ENCODE results near the gene AMH. TPM values are rescaled to one million over a fixed set of nuclear protein-coding genes. Genes with fewer than 3 reads are reported as not detected.

AMH gene
- polyA plus RNA-seq, 3 donors, result 0.12 TPM; not detected in 2

GRCh38 chr19:2210206-2210605, 38.9 kb upstream of the AMH start:
- Mint-ChIP-seq H3K4me1 (no peaks in the 10 kb centered on the region), H3K27me3 (ENCODE audit: low read depth in 3 of 3) (peaks cover 0 to 2% (median 0%) of the 10 kb centered on the region in 3 donors), H3K9me3 (no peaks in the 10 kb centered on the region), H3K36me3 (peaks cover 57 to 93% of the 10 kb centered on the region in 2 donors), H3K27ac (no peak overlapping the region), H3K4me3 (no peak overlapping the region)
- H2AFZ ChIP-seq (ENCODE audit: insufficient read depth, low read depth, low read length, poor library complexity, severe bottlenecking), result no peak overlapping the region
- 93% methylated on average over 17 of the region's 21 CpGs for WGBS (ENCODE audit: insufficient coverage)
- no peaks in the 10 kb centered on the region for H3K4me1 ChIP-seq (ENCODE audit: control insufficient read depth in 1 of 2, insufficient read depth in 2 of 2, low read length in 2 of 2)
- no peak overlapping the region for H3K27ac ChIP-seq (ENCODE audit: low read depth in 1 of 2, low read length in 2 of 2)
- H3K4me3 ChIP-seq (replicated peaks in 1 of 3; ENCODE audit: low read depth in 2 of 3, low read length in 3 of 3), result no peak overlapping the region
- no peak overlapping the region for H3K9ac ChIP-seq (ENCODE audit: insufficient read depth, low read length, poor library complexity, severe bottlenecking)
- H3K9me3 ChIP-seq (replicated peaks in 1 of 2; ENCODE audit: control insufficient read depth in 1 of 2, insufficient read depth in 1 of 2, low read length in 2 of 2), result no peaks in the 10 kb centered on the region
- H4K20me1 ChIP-seq (ENCODE audit: insufficient read depth, low read length), result peaks cover 8% of the 10 kb centered on the region
- H3K27me3 ChIP-seq (ENCODE audit: control insufficient read depth in 2 of 2, insufficient read depth in 2 of 2, low read length in 2 of 2), result no peaks in the 10 kb centered on the region
- H3K4me2 ChIP-seq (replicated peaks; ENCODE audit: extremely low read depth, low read length, poor library complexity, severe bottlenecking), result no peak overlapping the region
- no peaks in the 10 kb centered on the region for H3K79me2 ChIP-seq (ENCODE audit: insufficient read depth, low read length)
- no peak for DNase-seq
- H3K36me3 ChIP-seq (replicated peaks in 1 of 2; ENCODE audit: control insufficient read depth in 1 of 2, insufficient read depth in 2 of 2, low read length in 2 of 2), result peaks cover 84 to 93% of the 10 kb centered on the region in 2 donors
- no peak for TF ChIP-seq CTCF (IDR thresholded peaks at IDR 0.05)
- intact Hi-C loops (cut with micrococcal nuclease), result no loop called here

- peaks cover 91 to 100% of the 10 kb centered on the region in 2 donors for H3K36me3 ChIP-seq (replicated peaks in 1 of 2; ENCODE audit: control insufficient read depth in 1 of 2, insufficient read depth in 2 of 2, low read length in 2 of 2)
- no peak overlapping the region for H3K27ac ChIP-seq (ENCODE audit: low read depth in 1 of 2, low read length in 2 of 2)
Observed at GRCh38 chr19:2210987-2211740, 38.0 kb upstream of the AMH start.

More at GRCh38 chr19:2210987-2211740, 38.0 kb upstream of the AMH start:
- Histone ChIP-seq H3K4me1 (ENCODE audit: control insufficient read depth in 1 of 2, insufficient read depth in 2 of 2, low read length in 2 of 2) (no peaks in the 10 kb centered on the region), H3K4me3 (replicated peaks in 1 of 3; ENCODE audit: low read depth in 2 of 3, low read length in 3 of 3) (no peak overlapping the region), H3K9me3 (replicated peaks in 1 of 2; ENCODE audit: control insufficient read depth in 1 of 2, insufficient read depth in 1 of 2, low read length in 2 of 2) (no peaks in the 10 kb centered on the region), H3K27me3 (ENCODE audit: control insufficient read depth in 2 of 2, insufficient read depth in 2 of 2, low read length in 2 of 2) (no peaks in the 10 kb centered on the region), H3K79me2 (ENCODE audit: insufficient read depth, low read length) (no peaks in the 10 kb centered on the region), H3K9ac (ENCODE audit: insufficient read depth, low read length, poor library complexity, severe bottlenecking) (no peak overlapping the region), H3K4me2 (replicated peaks; ENCODE audit: extremely low read depth, low read length, poor library complexity, severe bottlenecking) (no peak overlapping the region), H4K20me1 (ENCODE audit: insufficient read depth, low read length) (peaks cover 8% of the 10 kb centered on the region), H2AFZ (ENCODE audit: insufficient read depth, low read depth, low read length, poor library complexity, severe bottlenecking) (no peak overlapping the region)
- Mint-ChIP-seq H3K4me1 (no peaks in the 10 kb centered on the region), H3K4me3 (no peak overlapping the region), H3K36me3 (peaks cover 62 to 93% of the 10 kb centered on the region in 2 donors), H3K27me3 (ENCODE audit: low read depth in 3 of 3) (peaks cover 0 to 2% (median 0%) of the 10 kb centered on the region in 3 donors), H3K9me3 (no peaks in the 10 kb centered on the region), H3K27ac (peak overlapping the region in 5 of 7 donors; percentile 11 to 74 (median 21))
- intact Hi-C loops (cut with micrococcal nuclease), result no loop called here
- no peak for DNase-seq
- 97% methylated on average over 32 of the region's 33 CpGs for WGBS (ENCODE audit: insufficient coverage)
- TF ChIP-seq CTCF (IDR thresholded peaks at IDR 0.05), result no peak

All from CD14-positive monocyte (primary cell).